Mesothelial cell of epicardium (in vitro differentiated cells): ENCODE data around the gene ADAM12. TPM values are rescaled to one million over a fixed set of nuclear protein-coding genes. Genes with fewer than 3 reads are reported as not detected.

Experiments
- DNase-seq, 2 experiments: peaks; one replicate each; pipeline ENCODE4 v3.0.0; 2021; ENCODE audit warnings: low spot score in 2 of 2; ENCODE audit not compliant: unreplicated experiment in 2 of 2
- H3K27ac Mint-ChIP-seq: 2 replicates; pipeline ENCODE4 v1.8.0; 2021; ENCODE audit warnings: mixed read lengths
- H3K27me3 Mint-ChIP-seq: 2 replicates; pipeline ENCODE4 v1.8.0; 2021; ENCODE audit warnings: low read depth, mixed read lengths
- H3K36me3 Mint-ChIP-seq: 2 replicates; pipeline ENCODE4 v1.8.0; 2021; ENCODE audit warnings: mixed read lengths
- H3K4me1 Mint-ChIP-seq: 2 replicates; pipeline ENCODE4 v1.8.0; 2021; ENCODE audit warnings: mixed read lengths
- H3K4me3 Mint-ChIP-seq: 2 replicates; pipeline ENCODE4 v1.8.0; 2021; ENCODE audit warnings: mild to moderate bottlenecking, moderate library complexity, mixed read lengths
- H3K9me3 Mint-ChIP-seq: 2 replicates; pipeline ENCODE4 v1.8.0; 2021; ENCODE audit warnings: mixed read lengths
- CTCF ChIP-seq: fragments of 200-600 bp; sonication (generic); IDR thresholded peaks from one replicate; pipeline ENCODE4 v1.5.0; 2021; ENCODE audit warnings: antibody characterized with exemption; ENCODE audit not compliant: unreplicated experiment
- total RNA-seq: library from RNA; stranded (reverse); gene quantifications from 3 replicates; pipeline ENCODE4 v1.2.1, GENCODE V29; 2021

ADAM12 gene
- total RNA-seq, 1 donor from 2014 or later, result 13.3 TPM

- H3K9me3 Mint-ChIP-seq, result peaks cover 18% of the 10 kb centered on the region
- no peak overlapping the region for H3K4me3 Mint-ChIP-seq
- peaks cover 4% of the 10 kb centered on the region for H3K4me1 Mint-ChIP-seq
- no peak for TF ChIP-seq CTCF
- H3K27ac Mint-ChIP-seq, result no peak overlapping the region
- H3K27me3 Mint-ChIP-seq, result peaks cover 3% of the 10 kb centered on the region
- peaks cover 7% of the 10 kb centered on the region for H3K36me3 Mint-ChIP-seq
- no peak for DNase-seq
These were observed 15.9 kb downstream of the ADAM12 start for GRCh38 chr10:126372396-126372795.

GRCh38 chr10:126369125-126369710 is 19.1 kb downstream of the ADAM12 start:
- Mint-ChIP-seq H3K9me3 (no peaks in the 10 kb centered on the region), H3K4me3 (no peak overlapping the region), H3K4me1 (peaks cover 4% of the 10 kb centered on the region), H3K27me3 (peaks cover 3% of the 10 kb centered on the region), H3K27ac (no peak overlapping the region), H3K36me3 (no peaks in the 10 kb centered on the region)
- DNase-seq, result no peak
- no peak for TF ChIP-seq CTCF

- Mint-ChIP-seq H3K27ac (no peak overlapping the region), H3K4me3 (no peak overlapping the region), H3K4me1 (no peaks in the 10 kb centered on the region), H3K9me3 (peaks cover 59% of the 10 kb centered on the region), H3K36me3 (peaks cover 9% of the 10 kb centered on the region), H3K27me3 (peaks cover 6% of the 10 kb centered on the region)
- TF ChIP-seq CTCF, result no peak
- DNase-seq, result no peak
These were observed 31.1 kb downstream of the ADAM12 start for GRCh38 chr10:126357169-126357568.

GRCh38 chr10:126353666-126354065 is 34.6 kb downstream of the ADAM12 start:
- no peak for TF ChIP-seq CTCF
- H3K27me3 Mint-ChIP-seq, result peaks cover 8% of the 10 kb centered on the region
- no peak overlapping the region for H3K27ac Mint-ChIP-seq

GRCh38 chr10:126352453-126352852 is 35.8 kb downstream of the ADAM12 start:
- no peak overlapping the region for H3K27ac Mint-ChIP-seq
- peaks cover 4% of the 10 kb centered on the region for H3K36me3 Mint-ChIP-seq
- H3K4me1 Mint-ChIP-seq, result peaks cover 11% of the 10 kb centered on the region
- peaks cover 13% of the 10 kb centered on the region for H3K27me3 Mint-ChIP-seq
- DNase-seq, result no peak
- H3K4me3 Mint-ChIP-seq, result no peak overlapping the region
- H3K9me3 Mint-ChIP-seq, result peaks cover 23% of the 10 kb centered on the region
- no peak for TF ChIP-seq CTCF

More at GRCh38 chr10:126353666-126354065, 34.6 kb downstream of the ADAM12 start:
- Mint-ChIP-seq H3K36me3 (peaks cover 6% of the 10 kb centered on the region), H3K4me3 (no peak overlapping the region), H3K9me3 (peaks cover 34% of the 10 kb centered on the region), H3K4me1 (peaks cover 11% of the 10 kb centered on the region)
- no peak for DNase-seq

- no peak overlapping the region for H3K27ac Mint-ChIP-seq
- DNase-seq, result no peak
- peaks cover 19% of the 10 kb centered on the region for H3K9me3 Mint-ChIP-seq
- TF ChIP-seq CTCF, result no peak
- no peak overlapping the region for H3K4me3 Mint-ChIP-seq
- H3K27me3 Mint-ChIP-seq, result peaks cover 20% of the 10 kb centered on the region
- no peaks in the 10 kb centered on the region for H3K36me3 Mint-ChIP-seq
- peaks cover 11% of the 10 kb centered on the region for H3K4me1 Mint-ChIP-seq
These were observed 37.3 kb downstream of the ADAM12 start for GRCh38 chr10:126351021-126351420.
